CD4-positive, alpha-beta T cell treated with Interleukin-12 subunit alpha and Interleukin-12 subunit beta, for 1 hour (primary cell): ENCODE results near the gene P2RX6.
"Not testable (repeated sequence)": the region's sequence is repeated elsewhere in the genome, so short reads cannot be mapped to it uniquely, and the experiment has no call there.

Experiments
- DNase-seq: peaks from one replicate; pipeline ENCODE4 v3.0.0-alpha.2; 2020

Gene P2RX6

GRCh38 chr22:21060363-21060762 is 45.4 kb downstream of the P2RX6 start:
- DNase-seq: not testable (repeated sequence)

- DNase-seq: not testable (repeated sequence)
Measured at GRCh38 chr22:21061660-21062321, 46.8 kb downstream of the P2RX6 start.

GRCh38 chr22:21064425-21064824 is 49.5 kb downstream of the P2RX6 start:
- not testable (repeated sequence) for DNase-seq

GRCh38 chr22:21064917-21065864 is 50.2 kb downstream of the P2RX6 start:
- no peak for DNase-seq

GRCh38 chr22:21067075-21067900 is 52.3 kb downstream of the P2RX6 start:
- DNase-seq: no peak

GRCh38 chr22:21067901-21068680 is 53.1 kb downstream of the P2RX6 start:
- DNase-seq: no peak

GRCh38 chr22:21068681-21069276 is 53.8 kb downstream of the P2RX6 start:
- DNase-seq: no peak

GRCh38 chr22:21069375-21069774 is 54.4 kb downstream of the P2RX6 start:
- DNase-seq: no peak

GRCh38 chr22:21070690-21071615 is 56.0 kb downstream of the P2RX6 start:
- DNase-seq: no peak

GRCh38 chr22:21071796-21072195 is 56.8 kb downstream of the P2RX6 start:
- DNase-seq: not testable (repeated sequence)

GRCh38 chr22:21073023-21073422 is 58.1 kb downstream of the P2RX6 start:
- no peak for DNase-seq

- no peak for DNase-seq
Measured at GRCh38 chr22:21073482-21073881, 58.5 kb downstream of the P2RX6 start.

- no peak for DNase-seq
Measured at GRCh38 chr22:21074102-21074715, 59.2 kb downstream of the P2RX6 start.

GRCh38 chr22:21075516-21076138 is 60.7 kb downstream of the P2RX6 start:
- no peak for DNase-seq

- no peak for DNase-seq
Measured at GRCh38 chr22:21076912-21077625, 62.1 kb downstream of the P2RX6 start.
